Left renal cortex interstitium (tissue), 4 donors: ENCODE measurements around the gene TLR3. TPM values are rescaled to one million over a fixed set of nuclear protein-coding genes. Genes with fewer than 3 reads are reported as not detected.
"Not testable (repeated sequence)": the region's sequence is repeated elsewhere in the genome, so short reads cannot be mapped to it uniquely, and the experiment has no call there.

Experiments
- DNase-seq, 4 donors: peaks; one replicate each; pipeline ENCODE4 v3.0.0-alpha.2; 2013; ENCODE audit warnings: low read depth in 4 of 4, low spot score in 2 of 4, missing footprints in 1 of 4
- polyA plus RNA-seq, 4 donors: library from polyadenylated mRNA; unstranded; fragments of 120-200 nt; gene quantifications; one replicate each; pipeline ENCODE4 v1.2.1, GENCODE V29; 2013; ENCODE audit not compliant: insufficient read length in 4 of 4

Gene TLR3
- polyA plus RNA-seq, 4 donors = 11.4 to 17.5 (median 12.8) TPM

GRCh38 chr4:186040316-186040715 lies 28.6 kb upstream of the TLR3 start:
- DNase-seq = no peak

- DNase-seq = not testable (repeated sequence)
Measured at GRCh38 chr4:186047501-186047900, 21.5 kb upstream of the TLR3 start.

- DNase-seq = not testable (repeated sequence)
Measured at GRCh38 chr4:186050135-186050534, 18.8 kb upstream of the TLR3 start.

- DNase-seq = no peak
Measured at GRCh38 chr4:186051096-186051495, 17.9 kb upstream of the TLR3 start.

- DNase-seq = no peak
Measured at GRCh38 chr4:186058253-186058979, 10.5 kb upstream of the TLR3 start.

- DNase-seq = no peak
Measured at GRCh38 chr4:186058980-186059316, 10.0 kb upstream of the TLR3 start.

GRCh38 chr4:186061921-186062320 lies 7.0 kb upstream of the TLR3 start:
- DNase-seq = no peak

GRCh38 chr4:186067757-186068385 lies 1.1 kb upstream of the TLR3 start:
- peak in 2 of 4 donors; percentile 29 to 59 for DNase-seq

GRCh38 chr4:186069729-186070128 lies 773 bp downstream of the TLR3 start:
- no peak for DNase-seq

GRCh38 chr4:186072516-186072915 lies 3.6 kb downstream of the TLR3 start:
- no peak for DNase-seq

GRCh38 chr4:186074189-186074588 lies 5.2 kb downstream of the TLR3 start:
- DNase-seq = no peak

- no peak for DNase-seq
Measured at GRCh38 chr4:186078981-186079638, 10.2 kb downstream of the TLR3 start.

- no peak for DNase-seq
Measured at GRCh38 chr4:186079694-186080093, 10.7 kb downstream of the TLR3 start.

- DNase-seq = no peak
Measured at GRCh38 chr4:186081202-186081807, 12.3 kb downstream of the TLR3 start.

GRCh38 chr4:186082221-186082620 lies 13.3 kb downstream of the TLR3 start:
- no peak for DNase-seq

- DNase-seq = no peak
Measured at GRCh38 chr4:186088523-186088922, 19.6 kb downstream of the TLR3 start.

GRCh38 chr4:186092296-186092695 lies 23.3 kb downstream of the TLR3 start:
- no peak for DNase-seq

- DNase-seq = no peak
Measured at GRCh38 chr4:186095406-186095805, 26.4 kb downstream of the TLR3 start.

GRCh38 chr4:186096681-186097165 lies 27.8 kb downstream of the TLR3 start:
- no peak for DNase-seq

- DNase-seq = no peak
Measured at GRCh38 chr4:186097386-186097785, 28.4 kb downstream of the TLR3 start.

GRCh38 chr4:186102931-186103330 lies 34.0 kb downstream of the TLR3 start:
- no peak for DNase-seq
